ENCODE results near the gene NAALADL1. TPM values are rescaled to one million over a fixed set of nuclear protein-coding genes. Genes with fewer than 3 reads are reported as not detected.

The NAALADL1 gene
- total RNA-seq, 1 donor from 2014 or later = not detected

- H3K4me3 Mint-ChIP-seq (ENCODE audit: unreplicated experiment) = no peak within 1 kb of the TSS
- H3K4me1 Mint-ChIP-seq (ENCODE audit: low read depth) = peaks cover 5% of the 10 kb centered on the region
- no peaks in the 10 kb centered on the region for H3K27me3 Mint-ChIP-seq (ENCODE audit: low read depth)
- no peak within 1 kb of the TSS for H3K27ac Mint-ChIP-seq (ENCODE audit: unreplicated experiment)
- no peaks in the 10 kb centered on the region for H3K9me3 Mint-ChIP-seq (ENCODE audit: low read depth)
- no peaks in the 10 kb centered on the region for H3K36me3 Mint-ChIP-seq (ENCODE audit: low read depth)
- no peak for DNase-seq (ENCODE audit: low spot score)
- TF ChIP-seq CTCF (IDR thresholded peaks at IDR 0.05) = peak; percentile 49
These were observed 61.5 kb downstream of the NAALADL1 start, which contains the start of gene BATF2 for GRCh38 chr11:64996710-64997380. TSS of gene BATF2 (minus strand) at chr11:64996971. CDS start at chr11:64996914, 57 bp downstream.

- no peak for DNase-seq (ENCODE audit: low spot score)
- no peak for TF ChIP-seq CTCF (IDR thresholded peaks at IDR 0.05)
- H3K27me3 Mint-ChIP-seq (ENCODE audit: low read depth) = no peaks in the 10 kb centered on the region
- no peak overlapping the region for H3K4me3 Mint-ChIP-seq (ENCODE audit: unreplicated experiment)
- no peak overlapping the region for H3K27ac Mint-ChIP-seq (ENCODE audit: unreplicated experiment)
- no peaks in the 10 kb centered on the region for H3K36me3 Mint-ChIP-seq (ENCODE audit: low read depth)
- H3K9me3 Mint-ChIP-seq (ENCODE audit: low read depth) = no peaks in the 10 kb centered on the region
- H3K4me1 Mint-ChIP-seq (ENCODE audit: low read depth) = peaks cover 5% of the 10 kb centered on the region
These were observed 62.0 kb downstream of the NAALADL1 start for GRCh38 chr11:64996327-64996709.

Small RNAs within 50 kb of the gene (microRNA-seq; reads per million reads assigned to microRNA genes)
- gene MIR6879 (ENCODE audit: borderline number of aligned reads) = not detected

Other genes starting within 250 kb of the NAALADL1 start
- gene MEN1, start 248.0 kb downstream of the NAALADL1 start, total RNA-seq = 19.5 to 26.4 TPM (median 20.4 TPM) in 3 replicates
- gene CDC42BPG, start 213.9 kb downstream of the NAALADL1 start, total RNA-seq = 0.17 to 0.46 TPM (median 0.35 TPM) in 3 replicates
- 78.9 to 129 TPM (median 111 TPM) in 3 replicates for gene EHD1, start 179.9 kb downstream of the NAALADL1 start, total RNA-seq
- 15.2 to 21.9 TPM (median 16.3 TPM) in 3 replicates for gene ATG2A, start 141.3 kb downstream of the NAALADL1 start, total RNA-seq
- gene PPP2R5B, start 133.9 kb downstream of the NAALADL1 start, total RNA-seq = 21.7 to 33.2 TPM (median 29.3 TPM) in 3 replicates
- not detected in 3 replicates for gene GPHA2, start 122.7 kb downstream of the NAALADL1 start, total RNA-seq
- gene MAJIN, start 86.4 kb downstream of the NAALADL1 start, total RNA-seq = not detected in 3 replicates
- not detected in 3 replicates for gene BATF2, start 61.6 kb downstream of the NAALADL1 start, total RNA-seq
- 80.1 to 85.5 TPM (median 83.7 TPM) in 3 replicates for gene ARL2, start 44.4 kb downstream of the NAALADL1 start, total RNA-seq
- 21.0 to 26.1 TPM (median 24.9 TPM) in 3 replicates for gene SNX15, start 31.1 kb downstream of the NAALADL1 start, total RNA-seq
- 13.1 to 18.2 TPM (median 14.3 TPM) in 3 replicates for gene SAC3D1, start 17.3 kb downstream of the NAALADL1 start, total RNA-seq
- gene CDCA5, start 25.5 kb upstream of the NAALADL1 start, total RNA-seq = 5.5 to 11.4 TPM (median 6.3 TPM) in 3 replicates
- 48.9 to 53.3 TPM (median 50.0 TPM) in 3 replicates for gene ZFPL1, start 25.7 kb upstream of the NAALADL1 start, total RNA-seq
- 72.8 to 94.0 TPM (median 73.4 TPM) in 3 replicates for gene VPS51, start 37.7 kb upstream of the NAALADL1 start, total RNA-seq
- 10.3 to 14.4 TPM (median 10.7 TPM) in 3 replicates for gene TM7SF2, start 53.3 kb upstream of the NAALADL1 start, total RNA-seq
- gene ZNHIT2, start 59.1 kb upstream of the NAALADL1 start, total RNA-seq = 7.9 to 8.7 TPM (median 7.9 TPM) in 3 replicates
- 506 to 669 TPM (median 519 TPM) in 3 replicates for gene FAU, start 63.6 kb upstream of the NAALADL1 start, total RNA-seq
- 37.2 to 43.2 TPM (median 40.5 TPM) in 3 replicates for gene MRPL49, start 63.8 kb upstream of the NAALADL1 start, total RNA-seq
- 47.5 to 53.5 TPM (median 49.2 TPM) in 3 replicates for gene SYVN1, start 76.0 kb upstream of the NAALADL1 start, total RNA-seq
- gene SPDYC, start 111.7 kb upstream of the NAALADL1 start, total RNA-seq = not detected in 3 replicates
- gene CAPN1, start 123.4 kb upstream of the NAALADL1 start, total RNA-seq = 120 to 130 TPM (median 127 TPM) in 3 replicates
- gene POLA2, start 203.4 kb upstream of the NAALADL1 start, total RNA-seq = 5.7 to 19.0 TPM (median 6.2 TPM) in 3 replicates

Data from chondrocyte (in vitro differentiated cells).